ENCODE measurements around the gene NANOS1.

Gene NANOS1

GRCh38 chr10:119029613-119030420 lies at the start of gene NANOS1:
Gene NANOS1 (plus strand): TSS chr10:119029714. CDS start chr10:119029802, 88 bp downstream.
- in situ Hi-C loops (cut with MboI; ENCODE audit: low sequenced_read_pairs) = loop anchor here (10.0 kb wide), 1 partner anchor 465 kb away; no protein-coding TSS in a partner anchor
- H3K4me3 ChIP-seq = peak within 1 kb of the TSS; percentile 29
- peak in 1 of 2 experiments; percentile 52 for DNase-seq (ENCODE audit: low spot score in 2 of 2)

DNA sequence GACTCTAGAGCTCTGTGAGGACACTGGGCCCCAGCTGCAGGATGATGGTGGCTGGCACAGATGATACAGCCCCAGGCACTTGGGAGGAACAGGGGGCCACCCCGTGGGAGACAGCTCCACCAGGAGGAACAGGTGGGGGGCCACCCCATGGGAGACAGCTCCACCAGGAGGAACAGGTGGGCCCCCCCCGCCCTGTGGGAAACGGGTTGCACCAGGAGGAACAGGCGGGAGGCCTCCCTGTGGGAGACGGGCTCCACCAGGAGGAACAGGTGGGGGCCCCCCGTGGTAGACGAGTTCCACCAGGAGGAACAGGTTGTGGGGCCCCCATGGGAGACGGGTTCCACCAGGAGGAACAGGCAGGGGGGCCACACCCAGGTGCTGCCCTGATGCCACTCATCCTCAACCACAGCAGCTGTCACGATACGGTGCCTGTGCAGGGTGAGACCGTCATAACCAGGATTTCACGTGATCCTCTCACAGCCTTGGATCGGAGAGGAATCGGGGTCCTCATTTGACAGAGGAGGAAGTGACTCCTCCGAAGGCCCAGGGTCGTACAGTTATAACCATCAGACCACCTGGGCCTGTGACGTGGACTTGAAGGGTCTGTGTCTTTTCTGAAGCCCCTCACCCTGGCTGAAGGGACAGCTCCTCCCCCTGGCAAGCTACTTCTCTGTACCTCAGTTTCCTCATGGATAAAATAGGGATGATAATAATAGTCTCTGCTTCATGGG lies 49.2 kb upstream of the NANOS1 start:
- H3K9me3 ChIP-seq = no peaks in the 10 kb centered on the region
- in situ Hi-C loops (cut with MboI; ENCODE audit: low sequenced_read_pairs) = no loop called here
- no peak for DNase-seq (ENCODE audit: low spot score in 2 of 2)
- no peaks in the 10 kb centered on the region for H3K36me3 ChIP-seq (replicated peaks)
- H3K27me3 ChIP-seq (ENCODE audit: low read depth) = no peaks in the 10 kb centered on the region
- H3K4me1 ChIP-seq = no peaks in the 10 kb centered on the region
- H3K4me3 ChIP-seq = no peak overlapping the region

More at GRCh38 chr10:119029613-119030420, at the start of gene NANOS1:
- Histone ChIP-seq H3K27me3 (ENCODE audit: low read depth) (no peaks in the 10 kb centered on the region), H3K4me1 (peaks cover 10% of the 10 kb centered on the region), H3K36me3 (replicated peaks) (peaks cover 28% of the 10 kb centered on the region), H3K9me3 (no peaks in the 10 kb centered on the region; the same call in 1 of the 2 replicates)

DNA sequence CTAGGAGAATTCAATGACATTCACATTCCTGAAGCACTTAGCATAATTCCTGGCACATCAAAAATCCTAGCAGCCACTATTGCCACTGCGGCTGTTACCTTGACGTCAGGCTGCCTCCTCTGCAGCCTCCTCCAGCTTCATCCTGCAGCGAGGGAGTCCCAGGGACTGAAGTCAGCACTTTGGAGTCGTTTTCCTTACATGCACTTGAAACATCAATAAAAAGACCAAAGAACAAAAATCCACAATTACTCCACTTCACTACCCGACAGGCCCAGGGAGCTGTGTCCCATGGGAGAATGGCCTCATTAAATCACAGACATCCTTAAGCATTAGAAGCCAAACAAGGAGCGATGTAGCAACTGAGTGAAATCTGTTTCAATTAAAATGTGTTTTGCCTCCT lies 48.6 kb upstream of the NANOS1 start:
- no peak for DNase-seq (ENCODE audit: low spot score in 2 of 2)
- H3K4me1 ChIP-seq = no peaks in the 10 kb centered on the region
- no peaks in the 10 kb centered on the region for H3K9me3 ChIP-seq
- in situ Hi-C loops (cut with MboI; ENCODE audit: low sequenced_read_pairs) = no loop called here
- no peak overlapping the region for H3K4me3 ChIP-seq
- no peaks in the 10 kb centered on the region for H3K27me3 ChIP-seq (ENCODE audit: low read depth)
- H3K36me3 ChIP-seq (replicated peaks) = no peaks in the 10 kb centered on the region

DNA sequence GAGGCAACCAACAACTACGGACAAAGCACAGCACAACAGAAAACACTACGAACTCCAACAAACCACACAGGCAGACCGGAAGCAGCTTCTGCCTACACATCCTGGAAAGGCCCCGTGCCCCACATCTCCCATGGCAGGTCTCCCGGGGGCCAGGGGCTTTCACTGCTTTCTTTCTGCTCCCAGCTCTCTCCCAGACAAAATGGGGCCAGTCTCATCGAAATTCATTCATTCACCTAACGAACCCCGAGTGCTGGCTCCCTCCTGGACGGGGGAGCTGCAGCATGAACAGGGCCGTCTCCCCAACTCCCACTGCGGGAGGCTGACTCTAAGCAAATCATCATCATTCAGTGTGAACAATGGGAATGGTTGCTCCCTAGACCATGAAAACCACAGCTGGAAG lies 47.6 kb upstream of the NANOS1 start:
- no peaks in the 10 kb centered on the region for H3K36me3 ChIP-seq (replicated peaks)
- no peaks in the 10 kb centered on the region for H3K9me3 ChIP-seq
- no peak overlapping the region for H3K4me3 ChIP-seq
- no peaks in the 10 kb centered on the region for H3K4me1 ChIP-seq
- no peak for DNase-seq (ENCODE audit: low spot score in 2 of 2)
- in situ Hi-C loops (cut with MboI; ENCODE audit: low sequenced_read_pairs) = no loop called here
- H3K27me3 ChIP-seq (ENCODE audit: low read depth) = no peaks in the 10 kb centered on the region

DNA sequence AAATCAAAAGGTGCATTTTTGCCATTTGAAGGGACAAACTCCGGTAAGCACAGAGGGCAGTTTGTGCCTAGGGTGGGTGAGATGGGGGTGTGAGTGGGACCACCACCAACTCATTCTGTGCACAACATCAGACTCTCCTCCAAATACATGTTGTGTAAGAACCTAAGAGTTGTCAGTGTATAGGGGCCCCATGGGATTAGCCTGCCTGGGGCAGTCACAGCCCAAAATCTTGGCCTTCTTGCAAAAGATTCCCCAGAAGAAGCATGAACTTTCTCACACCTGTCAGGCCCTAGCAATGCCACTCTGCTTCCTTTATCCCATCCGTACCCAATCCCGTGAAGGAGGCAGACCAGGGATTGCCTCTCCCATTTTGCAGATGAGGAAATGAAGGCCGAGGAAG lies 47.1 kb upstream of the NANOS1 start:
- no peaks in the 10 kb centered on the region for H3K27me3 ChIP-seq (ENCODE audit: low read depth)
- no peak overlapping the region for H3K4me3 ChIP-seq
- no peak for DNase-seq (ENCODE audit: low spot score in 2 of 2)
- H3K9me3 ChIP-seq = no peaks in the 10 kb centered on the region
- H3K4me1 ChIP-seq = no peaks in the 10 kb centered on the region
- no peaks in the 10 kb centered on the region for H3K36me3 ChIP-seq (replicated peaks)
- in situ Hi-C loops (cut with MboI; ENCODE audit: low sequenced_read_pairs) = no loop called here

DNA sequence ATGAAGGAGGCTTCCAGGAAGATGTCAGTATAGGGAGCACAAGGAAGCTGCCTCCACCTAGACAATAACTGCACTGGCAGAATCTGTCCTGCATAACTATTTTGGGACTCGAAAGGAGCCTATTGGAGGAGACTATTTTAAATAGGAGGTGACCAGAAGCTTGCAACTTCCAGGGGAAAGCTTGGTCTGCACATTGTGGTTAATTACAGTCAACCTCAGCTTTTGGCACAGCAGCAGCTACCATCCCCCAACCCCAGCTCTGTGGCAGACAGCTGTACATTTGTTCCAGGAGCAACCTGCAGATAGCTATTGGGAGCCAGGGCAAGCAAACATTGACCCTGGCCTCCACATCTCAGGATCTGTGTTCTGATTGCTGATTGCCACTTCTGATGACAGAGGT lies 46.3 kb upstream of the NANOS1 start:
- H3K4me3 ChIP-seq = no peak overlapping the region
- H3K36me3 ChIP-seq (replicated peaks) = no peaks in the 10 kb centered on the region
- no peaks in the 10 kb centered on the region for H3K9me3 ChIP-seq
- no peaks in the 10 kb centered on the region for H3K27me3 ChIP-seq (ENCODE audit: low read depth)
- no peaks in the 10 kb centered on the region for H3K4me1 ChIP-seq
- in situ Hi-C loops (cut with MboI; ENCODE audit: low sequenced_read_pairs) = no loop called here
- no peak for DNase-seq (ENCODE audit: low spot score in 2 of 2)

- Histone ChIP-seq H3K4me1 (no peaks in the 10 kb centered on the region), H3K4me3 (no peak overlapping the region), H3K27me3 (ENCODE audit: low read depth) (no peaks in the 10 kb centered on the region), H3K36me3 (replicated peaks) (no peaks in the 10 kb centered on the region), H3K9me3 (no peaks in the 10 kb centered on the region)
- no peak for DNase-seq (ENCODE audit: low spot score in 2 of 2)
- in situ Hi-C loops (cut with MboI; ENCODE audit: low sequenced_read_pairs) = no loop called here
Measured at GRCh38 chr10:118985576-118985975, 43.9 kb upstream of the NANOS1 start.

DNA sequence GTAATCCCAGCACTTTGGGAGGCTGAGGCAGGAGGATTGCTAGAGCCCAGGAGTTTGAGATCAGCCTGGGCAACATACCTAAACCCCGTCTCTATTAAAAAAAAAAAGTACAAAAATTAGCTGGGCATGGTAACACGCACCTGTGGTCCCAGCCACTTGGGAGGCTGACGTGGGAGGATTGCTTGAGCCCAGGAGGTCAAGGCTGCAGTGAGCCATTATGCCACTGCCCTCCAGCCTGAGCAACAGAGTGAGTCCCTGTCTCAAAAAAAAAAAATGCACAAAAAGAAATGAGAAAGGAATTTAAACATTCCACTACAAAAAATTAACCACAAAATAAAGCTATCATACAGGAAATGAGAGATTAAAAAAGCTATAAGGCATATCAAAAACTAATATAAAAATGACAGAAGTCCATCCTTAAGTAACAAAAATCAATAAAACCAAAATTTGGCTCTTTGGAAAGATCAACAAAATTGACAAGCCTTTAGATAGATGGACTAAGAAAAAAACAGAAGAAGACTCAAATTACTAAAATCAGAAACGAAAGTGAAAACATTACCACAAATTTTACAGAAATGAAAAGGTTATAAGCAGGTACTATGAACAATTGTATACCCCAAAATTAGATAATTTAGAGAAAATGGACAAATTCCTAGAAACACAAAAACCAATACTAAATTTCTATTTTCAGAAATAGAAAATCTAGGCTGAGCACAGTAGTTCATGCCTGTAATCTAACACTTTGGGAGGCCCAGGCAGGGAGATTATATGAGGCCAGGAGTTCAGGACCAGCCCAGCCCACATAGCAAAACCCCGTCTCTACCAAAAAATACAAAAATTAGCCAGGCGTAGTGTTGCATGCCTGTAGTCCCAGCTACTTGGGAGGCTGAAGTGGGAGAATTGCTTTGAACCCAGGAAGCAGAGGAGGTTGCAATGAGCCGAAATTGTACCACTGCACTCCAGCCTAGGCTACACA lies 42.4 kb upstream of the NANOS1 start:
- peaks cover 5% of the 10 kb centered on the region; the same call in 1 of the 2 replicates for H3K27me3 ChIP-seq (ENCODE audit: low read depth)
- in situ Hi-C loops (cut with MboI; ENCODE audit: low sequenced_read_pairs) = no loop called here
- H3K4me3 ChIP-seq = no peak overlapping the region
- H3K9me3 ChIP-seq = no peaks in the 10 kb centered on the region
- no peaks in the 10 kb centered on the region for H3K36me3 ChIP-seq (replicated peaks)
- no peaks in the 10 kb centered on the region for H3K4me1 ChIP-seq
- no peak for DNase-seq (ENCODE audit: low spot score in 2 of 2)

DNA sequence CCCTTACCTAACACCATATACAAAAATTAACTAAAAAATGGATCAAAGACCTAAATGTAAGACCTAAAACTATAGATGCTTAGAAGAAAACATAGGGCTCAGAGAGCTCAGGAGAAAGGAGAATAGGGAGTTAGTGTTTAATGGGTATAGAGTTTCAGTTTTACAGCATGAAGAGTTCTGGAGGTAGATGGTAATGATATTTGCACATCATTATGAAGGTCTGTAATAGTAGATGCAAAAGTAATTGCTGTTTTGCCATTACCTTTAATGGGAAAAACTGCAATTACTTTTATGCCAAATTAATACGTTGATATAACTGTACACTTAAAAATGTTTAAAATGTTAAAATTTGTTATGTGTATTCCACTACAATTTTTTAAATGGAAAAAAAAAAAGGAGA lies 39.2 kb upstream of the NANOS1 start:
- H3K9me3 ChIP-seq = no peaks in the 10 kb centered on the region
- H3K4me3 ChIP-seq = no peak overlapping the region
- no peaks in the 10 kb centered on the region for H3K36me3 ChIP-seq (replicated peaks)
- H3K4me1 ChIP-seq = no peaks in the 10 kb centered on the region
- in situ Hi-C loops (cut with MboI; ENCODE audit: low sequenced_read_pairs) = no loop called here
- H3K27me3 ChIP-seq (ENCODE audit: low read depth) = peaks cover 9% of the 10 kb centered on the region; the same call in 1 of the 2 replicates
- DNase-seq (ENCODE audit: low spot score in 2 of 2) = no peak

DNA sequence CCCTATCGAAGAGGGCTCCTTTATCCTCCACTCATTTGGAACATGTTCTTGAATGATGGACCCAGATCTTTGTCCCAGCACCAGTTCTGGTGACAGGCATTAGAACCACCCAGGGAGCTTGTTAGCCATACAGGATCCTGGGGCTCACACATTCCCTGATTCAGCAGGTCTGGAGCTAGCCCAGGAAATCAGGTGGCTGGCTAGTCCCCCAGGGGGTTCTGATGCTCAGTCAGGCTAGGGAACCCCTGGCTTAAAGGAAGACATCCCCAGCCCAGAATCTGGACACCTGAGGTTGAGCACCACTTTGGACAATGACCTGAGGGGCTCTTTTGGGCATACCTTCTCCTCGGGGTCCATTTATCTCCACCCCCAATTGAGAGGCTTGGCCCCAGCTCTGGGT lies 37.0 kb upstream of the NANOS1 start:
- in situ Hi-C loops (cut with MboI; ENCODE audit: low sequenced_read_pairs) = no loop called here
- no peaks in the 10 kb centered on the region for H3K9me3 ChIP-seq
- DNase-seq (ENCODE audit: low spot score in 2 of 2) = no peak
- no peaks in the 10 kb centered on the region for H3K36me3 ChIP-seq (replicated peaks)
- no peak overlapping the region for H3K4me3 ChIP-seq
- H3K4me1 ChIP-seq = no peaks in the 10 kb centered on the region
- H3K27me3 ChIP-seq (ENCODE audit: low read depth) = peaks cover 20% of the 10 kb centered on the region; the same call in 1 of the 2 replicates

DNA sequence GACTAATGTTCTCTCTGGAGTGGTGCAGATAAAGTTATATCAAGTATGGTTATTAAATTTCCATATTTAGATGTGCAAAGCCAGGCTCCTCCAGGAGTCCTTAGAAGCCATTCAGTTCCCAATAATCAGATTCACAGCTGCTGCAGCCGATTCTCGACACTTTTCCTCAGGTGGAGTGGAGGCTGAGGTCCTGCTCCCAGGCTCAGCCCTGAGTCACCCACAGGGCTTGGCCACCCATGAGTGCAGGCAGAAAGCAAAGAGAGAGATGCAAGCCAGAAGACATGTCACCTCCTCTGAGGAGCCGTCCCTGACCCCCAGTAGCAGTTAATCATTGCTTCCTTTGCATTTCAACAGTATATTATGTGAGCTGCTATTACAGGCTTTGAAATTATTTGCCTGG lies 36.3 kb upstream of the NANOS1 start:
- Histone ChIP-seq H3K27me3 (ENCODE audit: low read depth) (peaks cover 20% of the 10 kb centered on the region; the same call in 1 of the 2 replicates), H3K4me3 (no peak overlapping the region), H3K9me3 (no peaks in the 10 kb centered on the region), H3K4me1 (no peaks in the 10 kb centered on the region), H3K36me3 (replicated peaks) (no peaks in the 10 kb centered on the region)
- no peak for DNase-seq (ENCODE audit: low spot score in 2 of 2)
- in situ Hi-C loops (cut with MboI; ENCODE audit: low sequenced_read_pairs) = no loop called here

- no peaks in the 10 kb centered on the region for H3K36me3 ChIP-seq (replicated peaks)
- no peaks in the 10 kb centered on the region for H3K4me1 ChIP-seq
- no peak for DNase-seq (ENCODE audit: low spot score in 2 of 2)
- H3K9me3 ChIP-seq = no peaks in the 10 kb centered on the region
- no peak overlapping the region for H3K4me3 ChIP-seq
- in situ Hi-C loops (cut with MboI; ENCODE audit: low sequenced_read_pairs) = no loop called here
- H3K27me3 ChIP-seq (ENCODE audit: low read depth) = peaks cover 20% of the 10 kb centered on the region; the same call in 1 of the 2 replicates
Measured at GRCh38 chr10:118994321-118994720, 35.2 kb upstream of the NANOS1 start.

DNA sequence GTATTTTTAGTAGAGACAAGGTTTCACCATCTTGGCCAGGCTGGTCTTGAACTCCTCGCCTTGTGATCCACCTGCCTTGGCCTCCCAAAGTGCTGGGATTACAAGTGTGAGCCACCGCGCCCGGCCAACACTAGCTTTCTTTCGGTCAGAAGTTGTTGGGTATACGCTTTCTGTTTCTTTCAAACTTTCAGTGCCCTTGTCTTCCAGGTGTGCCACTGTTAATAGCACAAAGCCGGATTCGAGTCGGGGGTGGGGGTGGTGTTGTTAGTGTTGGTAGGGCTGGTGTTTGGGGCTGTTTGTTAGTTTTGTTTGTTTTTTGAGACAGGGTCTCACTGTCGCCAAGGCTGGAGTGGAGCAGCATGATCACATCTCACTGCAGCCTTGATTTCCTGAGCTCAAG lies 33.8 kb upstream of the NANOS1 start:
- DNase-seq (ENCODE audit: low spot score in 2 of 2) = no peak
- Histone ChIP-seq H3K27me3 (ENCODE audit: low read depth) (peaks cover 20% of the 10 kb centered on the region; the same call in 1 of the 2 replicates), H3K4me3 (no peak overlapping the region), H3K36me3 (replicated peaks) (no peaks in the 10 kb centered on the region), H3K4me1 (no peaks in the 10 kb centered on the region), H3K9me3 (no peaks in the 10 kb centered on the region)
- in situ Hi-C loops (cut with MboI; ENCODE audit: low sequenced_read_pairs) = no loop called here
